Small intestine (tissue), 7 donors: ENCODE results near the gene PLB1. TPM values are rescaled to one million over a fixed set of nuclear protein-coding genes. Genes with fewer than 3 reads are reported as not detected.
A peak's percentile ranks its signal among the peaks of the same experiment; 100 is the strongest.

Experiments
- DNase-seq, 2 donors: peaks; one replicate each; pipeline versions ENCODE4 v3.0.0 to v3.0.0-alpha.2; 2013
- FAIRE-seq: peaks from 2 replicates; lab custom pipeline; 2012; peaks lifted over from hg19 to GRCh38; lab: Jason Lieb, UNC
- H3K27ac ChIP-seq, 3 donors: one replicate each; pipeline ENCODE4 v1.5.1; 2013; ENCODE audit warnings: low read length in 2 of 3, mild to moderate bottlenecking in 2 of 3, control low read depth in 1 of 3, inconsistent platforms in 1 of 3, low read depth in 1 of 3, moderate library complexity in 1 of 3
- H3K27me3 ChIP-seq, 3 donors: one replicate each; pipeline ENCODE4 v1.6.1; 2013; ENCODE audit warnings: low read length in 3 of 3, inconsistent platforms in 1 of 3; ENCODE audit not compliant: control insufficient read depth in 3 of 3, insufficient read depth in 3 of 3
- H3K36me3 ChIP-seq, 3 donors: one replicate each; pipeline ENCODE4 v1.6.1; 2013; ENCODE audit warnings: low read length in 3 of 3, inconsistent platforms in 1 of 3, low read depth in 1 of 3, mild to moderate bottlenecking in 1 of 3, moderate library complexity in 1 of 3; ENCODE audit not compliant: control insufficient read depth in 3 of 3, insufficient read depth in 2 of 3
- H3K4me1 ChIP-seq, 3 donors: one replicate each; pipeline ENCODE4 v1.6.1; 2013; ENCODE audit warnings: low read length in 2 of 3, inconsistent platforms in 1 of 3, low read depth in 1 of 3, mild to moderate bottlenecking in 1 of 3, moderate library complexity in 1 of 3; ENCODE audit not compliant: control insufficient read depth in 3 of 3, insufficient read depth in 2 of 3
- H3K4me3 ChIP-seq, 3 donors: one replicate each; pipeline ENCODE4 v1.5.1; 2013; ENCODE audit warnings: low read length in 3 of 3, control low read depth in 1 of 3, inconsistent platforms in 1 of 3, low read depth in 1 of 3, mild to moderate bottlenecking in 1 of 3, moderate library complexity in 1 of 3
- H3K9me3 ChIP-seq, 2 donors: one replicate each; pipeline ENCODE4 v1.6.1; 2013; ENCODE audit warnings: low read depth in 1 of 2, low read length in 1 of 2; ENCODE audit not compliant: control insufficient read depth in 2 of 2, insufficient read depth in 1 of 2
- WGBS, 3 donors: extraction: QIAGEN DNeasy Blood & Tissue Kit; methylation state at CpG; one replicate each; pipeline ENCODE4 v1.1.7; 2013; 5-methylcytosine and 5-hydroxymethylcytosine counted together
- polyA plus RNA-seq, 4 donors: library from polyadenylated mRNA; stranded (reverse) in 3 of 4; unstranded in 1 of 4; fragments of 200-250 nt in 3 of 4; fragments of 120-200 nt in 1 of 4; gene quantifications; one replicate each; pipeline versions ENCODE4 v1.2.1 to v1.2.3, GENCODE V29; 2013
- donor health status: healthy with polysubstance abuse.
- donor health status: control.
- donor health status: control.
- donor health status: Bipolar disorder and iron deficiency.
- donor health status: healthy.

Gene PLB1
- polyA plus RNA-seq, 4 donors = 0.45 to 125 (median 1.1) TPM

- 89 to 96% (median 94%) methylated on average over 13 of the region's 13 CpGs for WGBS, 3 donors
- H3K9me3 ChIP-seq = no peaks in the 10 kb centered on the region
- H3K36me3 ChIP-seq = no peaks in the 10 kb centered on the region
- H3K4me1 ChIP-seq = peaks cover 0 to 34% (median 9%) of the 10 kb centered on the region in 3 donors
- H3K4me3 ChIP-seq = no peak overlapping the region
- no peak for DNase-seq
- H3K27ac ChIP-seq = no peak overlapping the region
- no peak for FAIRE-seq
- no peaks in the 10 kb centered on the region for H3K27me3 ChIP-seq
Measured at GRCh38 chr2:28640908-28641300, 145.0 kb downstream of the PLB1 start.

DNA sequence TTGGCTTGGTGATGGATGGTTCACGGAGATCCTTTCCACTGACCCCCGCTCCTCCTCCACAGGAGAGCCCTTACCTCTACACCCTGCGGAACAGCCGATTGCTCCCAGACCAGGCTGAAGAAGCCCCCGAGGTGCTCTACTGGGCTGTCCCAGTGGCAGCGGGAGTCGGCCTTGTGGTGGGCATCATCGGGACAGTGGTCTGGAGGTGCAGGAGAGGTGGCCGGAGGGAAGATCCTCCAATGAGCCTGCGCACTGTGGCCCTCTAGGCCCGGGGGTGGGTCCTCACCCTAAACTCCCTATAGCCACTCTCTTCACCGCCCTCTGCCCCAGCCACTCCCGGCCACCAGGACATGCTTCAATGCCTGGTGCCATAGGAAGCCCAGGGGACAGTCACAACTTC, 146.9 kb downstream of the PLB1 start:
- FAIRE-seq = no peak
- Histone ChIP-seq H3K4me1 (peaks cover 0 to 34% (median 9%) of the 10 kb centered on the region in 3 donors), H3K27me3 (no peaks in the 10 kb centered on the region), H3K9me3 (no peaks in the 10 kb centered on the region), H3K27ac (peak overlapping the region; percentile 21 to 76 (median 76)), H3K36me3 (no peaks in the 10 kb centered on the region), H3K4me3 (no peak overlapping the region)
- 94 to 99% (median 96%) methylated on average over 13 of the region's 13 CpGs for WGBS, 3 donors
- no peak for DNase-seq

DNA sequence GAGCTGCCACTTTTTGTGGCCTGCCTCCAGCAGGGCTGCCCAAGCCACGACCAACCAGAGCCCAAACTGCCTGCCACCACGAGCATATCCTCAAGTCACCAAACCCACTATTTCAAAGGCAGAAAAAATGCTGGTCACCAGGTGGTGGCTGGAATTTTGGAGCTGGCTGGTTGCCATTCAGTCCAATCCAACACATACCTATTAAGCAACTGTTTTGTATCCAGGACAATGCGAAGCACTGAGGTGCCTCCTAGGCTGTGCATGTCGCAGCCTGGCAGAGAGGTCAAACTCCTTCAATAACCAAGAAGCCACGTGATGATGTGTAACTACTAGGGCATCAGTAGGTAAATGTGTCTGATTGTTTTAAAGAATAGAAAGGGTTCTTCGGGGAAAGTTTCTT, 147.5 kb downstream of the PLB1 start:
- H3K4me1 ChIP-seq = peaks cover 0 to 38% (median 9%) of the 10 kb centered on the region in 3 donors

DNA sequence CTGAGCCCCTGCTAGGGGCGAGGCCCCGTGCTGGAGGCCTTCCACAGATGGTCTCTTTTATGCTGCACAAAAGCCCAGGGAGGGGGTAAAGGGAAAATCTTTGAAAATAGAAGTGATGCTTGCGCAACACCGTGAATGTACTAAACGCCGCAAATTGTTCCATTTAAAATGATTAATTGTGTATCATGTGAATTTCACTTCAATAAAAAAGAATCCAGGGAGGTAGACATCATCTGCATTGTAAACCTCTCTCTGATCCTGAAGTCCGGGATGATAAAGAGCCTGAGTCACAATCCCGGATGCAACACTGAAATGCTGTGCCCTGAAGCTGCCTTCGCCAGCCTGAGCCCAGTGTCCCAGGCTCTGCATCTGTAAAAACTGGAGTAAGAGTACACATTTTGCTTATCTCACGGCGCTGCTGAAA, 148.1 kb downstream of the PLB1 start:
- 22 to 60% (median 49%) methylated on average over 11 of the region's 11 CpGs for WGBS, 3 donors
- H3K36me3 ChIP-seq = no peaks in the 10 kb centered on the region
- H3K27me3 ChIP-seq = no peaks in the 10 kb centered on the region
- H3K4me1 ChIP-seq = peaks cover 0 to 44% (median 9%) of the 10 kb centered on the region in 3 donors
- H3K27ac ChIP-seq = peak overlapping the region; percentile 11 to 76 (median 74)
- FAIRE-seq = no peak
- H3K4me3 ChIP-seq = no peak overlapping the region
- peak; percentile 47 to 86 for DNase-seq
- H3K9me3 ChIP-seq = no peaks in the 10 kb centered on the region

More for the DNA sequence above, 147.5 kb downstream of the PLB1 start:
- FAIRE-seq = no peak
- Histone ChIP-seq H3K4me3 (no peak overlapping the region), H3K27me3 (no peaks in the 10 kb centered on the region), H3K9me3 (no peaks in the 10 kb centered on the region), H3K36me3 (no peaks in the 10 kb centered on the region), H3K27ac (peak overlapping the region; percentile 21 to 76 (median 76))
- 43 to 73% (median 55%) methylated on average over 6 of the region's 6 CpGs for WGBS, 3 donors
- peak; percentile 71 to 74 for DNase-seq

DNA sequence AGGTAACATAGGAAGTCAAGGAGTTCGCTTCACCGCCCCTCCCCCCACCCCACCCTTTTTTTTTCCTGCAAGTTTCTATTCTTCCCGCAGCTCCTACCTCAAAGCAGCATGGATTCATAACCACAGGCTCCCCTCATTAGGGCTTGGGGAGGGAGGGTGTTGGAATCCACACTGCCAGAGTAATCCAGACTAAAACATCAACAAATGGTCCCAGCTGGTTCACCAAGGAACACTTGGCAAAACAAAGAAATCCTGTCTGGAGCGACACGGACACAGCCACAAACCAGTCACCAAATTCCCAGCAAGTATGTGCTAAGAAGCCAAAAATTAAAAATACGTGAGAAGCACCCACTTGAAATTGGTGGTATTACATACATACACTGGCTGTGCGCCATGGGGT, 148.9 kb downstream of the PLB1 start:
- peak overlapping the region in 2 of 3 donors; percentile 74 to 76 for H3K27ac ChIP-seq
- no peak overlapping the region for H3K4me3 ChIP-seq
- no peaks in the 10 kb centered on the region for H3K36me3 ChIP-seq
- no peak for FAIRE-seq
- H3K27me3 ChIP-seq = no peaks in the 10 kb centered on the region
- peaks cover 0 to 48% (median 9%) of the 10 kb centered on the region in 3 donors for H3K4me1 ChIP-seq
- no peak for DNase-seq
- no peaks in the 10 kb centered on the region for H3K9me3 ChIP-seq
- 71 to 77% (median 76%) methylated on average over 7 of the region's 7 CpGs for WGBS, 3 donors

DNA sequence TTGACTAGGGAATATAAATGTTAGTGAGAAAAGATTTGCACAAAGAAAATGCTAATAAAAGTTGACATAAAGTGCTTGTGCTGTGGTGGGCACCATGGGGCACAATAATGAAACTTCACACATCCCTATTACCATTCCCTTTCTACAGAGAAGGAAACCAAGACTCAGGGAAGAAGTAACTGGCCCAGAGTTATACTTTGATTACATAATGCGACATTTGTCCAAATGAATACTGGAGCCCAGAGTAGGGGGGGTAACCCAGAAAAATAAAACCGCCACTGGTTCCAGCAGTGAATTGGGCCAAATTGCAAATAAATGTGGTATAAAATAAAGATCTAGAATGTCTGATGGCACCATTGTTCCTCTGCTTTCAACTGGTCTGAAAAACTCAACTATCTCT, 149.7 kb downstream of the PLB1 start:
- no peak overlapping the region for H3K27ac ChIP-seq

DNA sequence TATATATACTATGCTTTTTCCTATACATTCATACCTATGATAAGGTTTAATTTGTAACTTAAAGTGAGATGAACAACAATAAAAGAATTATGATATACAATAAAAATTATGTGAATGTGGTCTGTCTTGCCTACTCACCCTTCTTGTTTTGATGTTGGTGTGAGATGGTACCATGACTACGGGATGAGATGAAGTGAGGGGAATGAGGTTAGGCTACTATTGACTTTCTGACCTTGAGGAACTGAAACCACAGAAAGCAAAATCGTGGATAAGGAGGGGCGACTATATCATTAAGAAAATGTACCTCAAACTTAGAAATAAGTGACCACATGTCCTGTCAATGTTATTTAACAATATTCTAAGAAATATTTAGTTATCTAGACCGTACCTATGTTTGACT, 151.8 kb downstream of the PLB1 start:
- no peaks in the 10 kb centered on the region for H3K9me3 ChIP-seq
- DNase-seq (peak; percentile 46 to 59), FAIRE-seq (no peak)
- H3K4me3 ChIP-seq = no peak overlapping the region
- peaks cover 0 to 55% (median 10%) of the 10 kb centered on the region in 3 donors for H3K4me1 ChIP-seq
- 19 to 58% (median 36%) methylated on average over 4 of the region's 4 CpGs for WGBS, 3 donors
- no peaks in the 10 kb centered on the region for H3K27me3 ChIP-seq
- H3K27ac ChIP-seq = peak overlapping the region in 1 of 3 donors; percentile 63
- H3K36me3 ChIP-seq = no peaks in the 10 kb centered on the region

More for the DNA sequence above, 149.7 kb downstream of the PLB1 start:
- H3K27me3 ChIP-seq = no peaks in the 10 kb centered on the region
- H3K4me3 ChIP-seq = no peak overlapping the region
- H3K9me3 ChIP-seq = no peaks in the 10 kb centered on the region
- no peaks in the 10 kb centered on the region for H3K36me3 ChIP-seq
- FAIRE-seq (no peak), DNase-seq (no peak)
- 86 to 95% (median 94%) methylated on average over 2 of the region's 2 CpGs for WGBS, 3 donors
- peaks cover 0 to 47% (median 10%) of the 10 kb centered on the region in 3 donors for H3K4me1 ChIP-seq

DNA sequence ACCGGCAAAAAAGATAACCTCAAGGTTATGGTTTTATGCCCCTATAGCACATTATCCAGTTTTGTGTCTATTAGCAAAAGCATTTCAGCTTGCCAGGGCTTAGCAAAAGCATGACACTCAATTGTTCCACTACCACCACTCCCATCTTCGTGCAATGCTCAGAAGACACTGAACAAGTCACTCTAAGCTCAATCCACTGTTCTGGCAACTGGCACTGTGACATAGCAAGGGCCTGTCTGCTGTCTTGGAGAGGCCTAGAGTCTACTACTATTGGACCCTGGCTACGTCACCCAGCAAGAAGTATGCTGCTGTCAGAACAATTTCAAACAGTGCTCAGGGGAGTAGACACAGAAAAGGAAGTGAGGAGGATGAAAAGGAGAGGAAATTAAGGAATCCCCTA, 152.3 kb downstream of the PLB1 start:
- Histone ChIP-seq H3K4me1 (peaks cover 0 to 55% (median 10%) of the 10 kb centered on the region in 3 donors), H3K27ac (peak overlapping the region in 2 of 3 donors; percentile 30 to 63), H3K27me3 (no peaks in the 10 kb centered on the region), H3K36me3 (no peaks in the 10 kb centered on the region), H3K9me3 (no peaks in the 10 kb centered on the region), H3K4me3 (no peak overlapping the region)
- peak; percentile 58 to 70 for DNase-seq
- FAIRE-seq = no peak
- 36 to 59% (median 44%) methylated on average over 3 of the region's 3 CpGs for WGBS, 3 donors
